Stimulated activated CD4-positive, alpha-beta T cell treated with anti-CD3 and anti-CD28 coated beads, Interleukin-12 subunit alpha, Interleukin-12 subunit beta, amount 100 ng/mL, for 4 hours (primary cell): ENCODE data around the gene IL12B.
"Not testable (repeated sequence)": the region's sequence is repeated elsewhere in the genome, so short reads cannot be mapped to it uniquely, and the experiment has no call there.

Source experiments
- DNase-seq: peaks from one replicate; pipeline ENCODE4 v3.0.0-alpha.2; 2020

IL12B gene

DNA sequence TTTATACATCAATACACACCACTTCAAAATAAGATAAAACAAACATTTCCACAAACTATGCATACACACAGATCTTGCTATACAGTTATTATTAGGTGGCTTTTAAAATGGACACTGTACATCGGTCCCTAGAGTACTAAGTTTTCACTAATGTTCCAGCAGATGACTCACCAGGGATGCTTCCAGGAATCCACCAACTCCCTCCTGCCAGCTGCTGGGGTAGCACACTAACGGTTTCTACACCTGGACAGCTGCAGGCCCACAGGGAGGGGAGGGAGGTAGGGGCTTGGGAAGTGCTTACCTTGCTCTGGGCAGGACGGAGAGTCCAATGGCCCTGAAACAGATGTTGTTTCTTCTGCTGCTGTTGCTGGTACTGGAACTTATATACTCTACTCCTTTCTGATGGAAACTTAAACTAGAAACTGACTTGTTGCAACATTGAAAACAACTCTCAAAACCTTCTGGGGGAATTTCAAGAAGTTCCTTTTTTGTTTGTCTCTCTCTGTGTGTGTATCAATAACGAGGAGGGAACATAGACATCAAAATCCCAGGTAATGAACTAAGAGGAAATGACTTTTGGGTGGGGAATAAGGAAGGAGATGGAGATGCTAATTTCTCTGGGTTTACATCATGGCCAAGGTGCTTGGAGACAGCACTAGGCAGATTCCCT lies at the start of gene IL12B:
TSS of gene IL12B (minus strand) at position 357 of the 670 bp plus-strand sequence. CDS start 3,705 bp downstream, outside the sequence.
- DNase-seq: no peak

- no peak for DNase-seq
Measured at GRCh38 chr5:159377653-159378052, 47.4 kb upstream of the IL12B start.

DNA sequence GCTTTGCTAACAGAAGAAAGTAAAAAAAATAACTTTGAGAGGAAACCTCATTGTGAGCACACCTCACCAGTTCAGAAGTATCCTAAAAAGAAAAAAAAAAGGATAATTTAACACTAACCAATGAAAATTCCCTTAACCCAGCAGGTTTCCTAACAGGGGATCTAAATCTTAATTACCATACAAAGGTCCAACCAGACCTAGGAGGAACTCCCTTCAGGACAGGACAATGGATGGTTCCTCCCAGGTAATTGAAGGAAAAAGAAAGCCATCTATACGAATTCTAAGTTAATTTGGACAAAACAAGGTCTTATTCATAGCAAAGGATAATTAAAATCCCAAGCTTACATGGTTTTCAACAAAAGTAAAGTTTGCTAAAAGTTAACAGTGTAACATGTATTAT lies 37.6 kb upstream of the IL12B start:
- not testable (repeated sequence) for DNase-seq

DNA sequence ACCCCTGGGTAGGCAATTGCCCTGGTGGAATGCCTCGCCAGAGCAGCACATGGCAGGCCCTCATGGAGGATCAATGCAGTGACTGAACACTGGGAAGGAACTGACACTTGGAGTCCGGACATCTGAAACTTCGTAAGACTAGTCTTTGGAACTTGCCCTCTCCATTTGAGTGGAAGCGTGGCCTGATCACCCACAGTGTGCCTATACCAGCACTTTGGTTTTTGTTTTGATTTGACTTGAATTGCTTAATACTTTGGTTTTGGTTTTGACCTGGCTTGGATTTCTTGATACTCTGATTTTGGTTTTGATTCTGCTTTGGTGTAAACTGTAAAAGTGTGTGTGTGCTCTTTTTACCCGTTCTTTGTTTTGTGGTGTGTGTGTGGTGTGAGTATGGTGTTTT lies 36.5 kb upstream of the IL12B start:
- not testable (repeated sequence) for DNase-seq

DNA sequence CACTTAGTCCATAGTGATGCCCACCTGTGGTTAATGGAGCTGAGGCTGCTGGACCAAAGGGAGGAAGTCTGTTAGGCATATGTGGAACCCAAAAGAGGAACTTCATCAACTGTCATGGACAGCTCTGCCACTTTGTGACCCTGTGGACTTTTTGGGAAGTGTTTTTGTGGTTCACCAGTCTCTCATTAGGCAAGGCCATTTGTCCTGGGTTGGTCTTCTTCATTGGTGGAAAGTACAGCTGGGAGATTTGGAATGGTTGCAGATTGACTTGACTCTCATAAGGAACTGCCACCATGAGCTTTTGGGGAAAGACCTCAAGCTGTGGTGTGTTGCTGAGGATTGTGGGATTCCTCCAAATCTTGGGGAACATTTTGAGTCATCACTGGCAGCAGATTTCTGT lies 31.9 kb upstream of the IL12B start:
- no peak for DNase-seq

- not testable (repeated sequence) for DNase-seq
Measured at GRCh38 chr5:159359871-159360270, 29.6 kb upstream of the IL12B start.

- DNase-seq: no peak
Measured at GRCh38 chr5:159359408-159359807, 29.1 kb upstream of the IL12B start.

DNA sequence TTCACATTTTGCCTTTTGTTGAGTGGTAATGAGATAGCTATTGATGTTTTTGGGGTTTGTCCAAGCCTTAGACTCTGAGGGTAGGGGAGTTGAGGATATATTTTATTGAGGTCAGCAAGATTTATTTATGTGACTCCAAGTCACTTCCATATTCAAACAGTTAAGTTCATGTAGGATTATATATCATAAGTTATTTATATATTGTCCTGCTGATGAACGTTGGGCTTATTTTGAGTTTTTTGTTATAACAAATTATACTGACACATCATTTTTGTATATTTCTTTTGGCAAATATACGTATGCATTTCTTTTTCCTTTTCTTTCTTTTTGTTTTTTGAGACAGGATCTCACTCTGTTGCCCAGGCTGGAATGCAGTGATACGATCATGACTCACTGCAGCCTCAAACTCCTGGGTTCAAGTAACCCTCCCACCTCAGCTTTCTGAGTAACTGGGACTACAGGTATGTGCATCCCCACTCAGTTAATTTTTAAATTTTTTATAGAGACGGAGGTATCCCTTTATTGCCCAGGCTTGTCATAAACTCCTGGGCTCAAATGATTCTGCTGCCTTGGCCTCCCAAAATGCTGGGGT lies 23.5 kb upstream of the IL12B start:
- no peak for DNase-seq

DNA sequence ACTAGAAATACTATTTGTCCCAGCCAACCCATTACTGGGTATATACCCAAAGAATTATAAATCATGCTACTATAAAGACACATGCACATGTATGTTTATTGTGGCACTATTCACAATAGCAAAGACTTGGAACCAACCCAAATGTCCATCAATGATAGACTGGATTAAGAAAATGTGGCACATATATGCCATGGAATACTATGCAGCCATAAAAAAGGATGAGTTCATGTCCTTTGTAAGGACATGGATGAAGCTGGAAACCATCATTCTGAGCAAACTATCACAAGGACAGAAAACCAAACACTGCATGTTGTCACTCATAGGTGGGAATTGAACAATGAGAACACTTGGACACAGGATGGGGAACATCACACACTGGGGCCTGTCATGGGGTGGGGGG lies 20.4 kb upstream of the IL12B start:
- not testable (repeated sequence) for DNase-seq

- not testable (repeated sequence) for DNase-seq
Measured at GRCh38 chr5:159350216-159350615, 19.9 kb upstream of the IL12B start.

DNA sequence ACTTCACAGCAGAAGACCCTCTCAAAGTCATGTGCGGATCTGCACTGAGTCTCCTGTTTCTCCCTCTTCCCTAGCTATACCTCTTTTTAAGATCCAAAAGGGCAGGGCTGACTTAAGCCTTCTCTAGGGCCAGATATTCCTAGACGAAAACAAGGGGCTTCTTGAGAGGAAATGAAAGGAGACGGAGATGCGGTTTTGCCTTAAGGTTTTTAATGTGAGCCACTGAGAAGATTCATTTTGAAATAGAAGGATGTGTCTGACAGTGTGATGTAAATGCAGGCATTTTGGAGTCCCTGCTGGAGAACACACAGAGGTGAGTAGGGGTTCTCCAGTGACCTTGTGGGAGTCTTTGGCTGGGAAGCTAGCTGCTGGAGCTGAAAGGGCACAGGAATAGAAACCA lies 15.6 kb upstream of the IL12B start:
- DNase-seq: no peak

DNA sequence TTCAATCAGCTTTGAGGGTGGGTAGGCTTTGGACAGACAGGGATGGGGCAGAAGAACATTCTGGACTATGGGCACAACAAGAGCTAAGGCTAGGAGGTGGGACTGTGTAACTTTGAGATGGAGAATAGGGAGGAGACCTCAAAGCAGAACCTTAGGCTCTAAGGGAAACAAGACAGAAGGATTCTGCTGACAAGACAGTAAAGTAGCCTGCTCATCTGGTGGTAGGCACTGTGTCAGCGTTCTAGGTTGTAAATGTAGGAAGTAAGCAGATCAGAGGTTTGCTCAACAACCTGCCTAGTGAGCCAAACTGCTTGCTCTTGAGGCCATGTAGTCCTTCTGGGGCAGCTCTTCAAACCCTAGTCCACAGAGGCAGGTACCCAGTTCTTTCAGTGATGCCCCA lies 15.0 kb upstream of the IL12B start:
- no peak for DNase-seq

GRCh38 chr5:159343295-159344094 lies 13.2 kb upstream of the IL12B start:
- no peak for DNase-seq

DNA sequence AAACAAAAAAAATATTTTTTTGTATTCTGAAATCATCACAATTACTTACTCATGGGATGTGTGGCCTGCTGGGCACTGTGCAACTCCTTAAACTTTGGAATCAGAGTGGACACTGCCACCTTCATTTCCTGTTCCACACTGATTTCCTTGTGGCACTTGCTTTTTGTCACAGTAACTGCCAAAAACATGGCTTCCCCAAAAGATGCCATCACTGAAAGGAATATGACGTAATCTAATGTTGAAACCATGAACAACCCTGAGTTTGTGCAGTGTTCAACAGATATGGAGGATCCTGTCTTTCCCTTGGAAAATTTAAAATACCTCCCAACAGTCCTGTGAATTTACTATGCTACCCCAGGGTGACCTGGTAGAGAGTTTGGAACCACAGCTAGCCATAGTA lies 12.6 kb upstream of the IL12B start:
- no peak for DNase-seq

DNA sequence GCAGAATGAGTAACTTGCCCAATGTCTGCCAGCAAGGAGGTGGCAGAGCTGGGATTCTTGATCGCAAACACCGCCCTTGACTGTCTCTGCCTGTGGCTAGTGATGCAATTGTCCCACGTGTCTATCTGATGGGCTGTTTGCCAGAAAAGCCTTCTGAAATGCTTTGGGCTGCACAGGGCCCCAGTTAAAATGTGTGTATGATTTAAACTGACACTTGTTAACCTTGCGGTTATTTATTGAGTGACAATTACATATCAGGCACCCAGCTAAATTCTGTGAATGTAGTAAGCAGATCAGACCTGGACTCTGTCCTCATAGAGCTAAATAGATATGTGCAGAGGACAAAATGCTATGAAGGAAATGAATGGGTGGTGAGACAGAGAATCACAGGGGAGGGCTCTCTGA lies 11.6 kb upstream of the IL12B start:
- DNase-seq: peak; percentile 11

GRCh38 chr5:159341145-159341544 lies 10.9 kb upstream of the IL12B start:
- DNase-seq: no peak

DNA sequence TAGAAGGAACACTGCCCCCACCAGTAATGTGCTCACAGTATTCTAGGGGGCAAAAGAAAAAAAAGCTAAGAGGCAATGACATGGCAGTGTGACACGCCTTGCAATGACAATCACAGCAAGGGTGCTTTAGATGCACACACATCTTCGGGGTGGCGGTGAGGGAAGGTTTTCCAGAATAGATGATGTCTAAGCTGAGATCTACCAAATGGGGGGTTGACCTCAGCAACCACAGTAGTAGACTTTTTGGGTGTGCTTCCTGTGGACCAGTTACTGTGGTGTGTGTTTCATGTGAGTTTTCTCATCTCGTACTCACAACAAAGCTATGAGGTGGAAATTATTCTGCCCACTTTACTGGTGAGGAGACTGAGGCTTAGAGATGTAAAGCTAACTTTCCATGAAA lies 10.2 kb upstream of the IL12B start:
- DNase-seq: no peak

DNA sequence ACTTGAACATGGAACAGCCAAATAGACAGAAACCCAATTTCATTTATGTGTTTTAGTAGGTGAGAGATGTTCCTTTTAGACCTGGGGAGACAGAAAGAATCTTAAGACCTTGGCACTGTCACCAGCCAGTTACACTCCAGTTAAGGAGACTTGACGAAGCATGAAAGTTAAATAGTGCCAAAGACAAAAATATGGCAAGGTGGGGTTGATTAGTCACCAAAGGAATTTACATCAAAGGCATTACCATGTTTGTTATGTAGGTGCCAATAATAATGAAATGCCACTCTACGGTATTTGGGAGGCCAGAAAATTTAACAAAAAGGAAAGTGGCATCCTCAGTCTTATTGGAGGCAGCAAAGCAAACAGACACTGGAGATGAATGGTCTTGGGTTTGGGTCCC lies 9.2 kb upstream of the IL12B start:
- DNase-seq: no peak

GRCh38 chr5:159338118-159338517 lies 7.8 kb upstream of the IL12B start:
- DNase-seq: no peak

DNA sequence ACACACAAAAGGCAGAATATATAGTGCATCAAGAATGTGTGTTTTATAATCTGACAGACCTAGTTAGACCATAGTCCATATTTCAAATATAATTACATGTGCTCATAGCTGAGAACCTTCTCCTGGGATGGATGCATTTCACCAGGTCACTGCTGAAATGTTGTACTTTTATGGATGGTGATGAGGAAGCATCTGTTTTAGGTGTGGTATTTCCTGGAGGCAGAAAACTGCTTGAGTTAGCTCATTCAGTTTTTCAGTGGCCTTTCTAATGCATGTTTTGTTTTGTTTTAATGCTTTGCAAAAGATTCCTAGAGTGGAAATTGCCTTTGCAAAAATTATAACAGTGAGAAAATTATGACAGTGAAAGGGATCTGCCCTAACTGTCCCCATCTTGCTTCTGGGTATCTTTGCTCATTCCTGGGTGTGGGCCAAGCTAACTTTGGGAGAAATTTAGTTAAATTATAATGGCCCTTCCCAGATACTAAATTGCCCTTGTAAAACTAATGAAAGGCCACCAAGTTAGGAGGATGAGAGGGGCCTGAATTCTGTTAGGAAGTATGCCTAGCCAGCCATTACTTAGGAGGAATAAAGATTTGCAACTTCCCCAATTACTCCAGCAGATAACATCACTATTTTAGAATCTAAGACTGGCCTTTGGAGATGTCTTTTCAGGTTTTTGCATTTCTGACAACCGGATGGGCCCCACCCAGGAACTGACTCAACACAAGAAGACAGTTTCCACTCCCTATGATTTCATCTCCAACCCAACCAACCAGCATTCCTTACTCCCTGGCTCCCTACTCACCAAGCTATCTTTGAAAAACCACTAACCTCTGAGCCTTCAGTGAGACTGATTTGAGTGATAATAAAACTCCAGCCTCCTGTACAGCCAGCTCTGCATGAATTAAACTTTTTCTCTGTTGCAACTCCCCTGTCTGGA lies 7.0 kb upstream of the IL12B start:
- DNase-seq: no peak

DNA sequence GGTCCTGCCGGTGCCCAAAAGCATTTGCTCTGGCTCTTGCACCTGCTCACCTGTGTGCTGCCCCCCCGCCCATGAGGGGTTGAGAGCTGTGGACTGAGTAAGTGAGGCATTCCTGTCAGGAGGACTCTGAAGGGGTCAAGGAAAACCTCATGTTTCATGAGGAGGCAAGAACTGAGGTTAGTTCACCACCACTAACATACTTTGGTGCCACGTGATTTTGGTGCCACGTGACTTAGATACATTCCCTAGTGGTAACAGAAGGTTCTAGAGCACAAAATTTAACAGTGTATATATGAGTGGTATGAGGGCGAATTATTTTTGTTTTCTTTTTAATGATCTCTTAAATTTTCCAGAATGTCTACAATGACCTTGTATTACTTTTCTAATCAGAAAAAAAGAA lies 6.3 kb upstream of the IL12B start:
- DNase-seq: no peak

- no peak for DNase-seq
Measured at GRCh38 chr5:159333545-159333925, 3.2 kb upstream of the IL12B start.
